ENCODE results near the gene NMNAT3.

DNA sequence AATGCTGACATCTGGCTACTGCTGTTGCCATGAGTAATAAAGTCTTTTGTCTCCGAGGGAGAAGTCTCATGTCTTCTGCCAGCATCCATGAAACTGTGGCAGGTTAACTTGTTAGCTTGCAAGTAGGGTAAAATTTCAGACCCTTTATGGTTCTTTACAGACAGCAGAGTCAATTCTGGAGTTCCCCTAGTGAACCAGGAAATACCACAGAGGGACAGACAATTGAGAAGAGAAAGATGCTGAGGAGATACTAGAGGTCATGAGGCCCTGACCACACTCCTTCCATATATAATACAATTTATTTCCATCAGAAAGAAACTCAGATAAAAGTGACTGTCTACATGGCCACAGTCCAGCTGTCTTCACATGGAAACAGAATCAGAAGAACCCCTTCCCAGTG lies 38.1 kb downstream of the NMNAT3 start:
- TF ChIP-seq TAF1 (IDR thresholded peaks at IDR 0.05; ENCODE audit: borderline replicate concordance, low read depth, low read length), result no peak
- no peak for TF ChIP-seq POLR2A (IDR thresholded peaks at IDR 0.05; ENCODE audit: low read depth, low read length)
- TF ChIP-seq POLR2AphosphoS5 (IDR thresholded peaks at IDR 0.05; ENCODE audit: low read depth, low read length), result no peak
